Spleen (tissue), 11 donors: Measurements from ENCODE around the gene BCAR1. TPM values are rescaled to one million over a fixed set of nuclear protein-coding genes. Genes with fewer than 3 reads are reported as not detected.
A peak's percentile ranks its signal among the peaks of the same experiment; 100 is the strongest.

Experiments
- DNase-seq: peaks from one replicate; pipeline ENCODE4 v3.0.0-alpha.2; 2020
- H3K27ac ChIP-seq, 8 donors: fragments of 200-600 bp; sonication (generic) in 7 of 8; 1 replicate in 4 of 8; 2 replicates in 4 of 8; pipeline versions ENCODE4 v1.5.0 to v1.8.0; 2016 to 2021; ENCODE audit warnings: inconsistent platforms in 4 of 8, mild to moderate bottlenecking in 4 of 8, moderate library complexity in 1 of 8
- H3K27me3 ChIP-seq, 7 donors: fragments of 200-600 bp; sonication (generic) in 6 of 7; replicated peaks in 1 of 7; 1 replicate in 4 of 7; 2 replicates in 3 of 7; pipeline versions ENCODE4 v1.5.0 to v1.8.0; 2016 to 2021; ENCODE audit warnings: inconsistent platforms in 3 of 7, mild to moderate bottlenecking in 1 of 7
- H3K36me3 ChIP-seq, 6 donors: fragments of 200-600 bp; sonication (generic) in 5 of 6; 1 replicate in 4 of 6; 2 replicates in 2 of 6; pipeline versions ENCODE4 v1.5.0 to v1.8.0; 2016 to 2021; ENCODE audit warnings: inconsistent platforms in 2 of 6
- H3K4me1 ChIP-seq, 6 donors: fragments of 200-600 bp; sonication (generic) in 5 of 6; 1 replicate in 3 of 6; 2 replicates in 3 of 6; pipeline versions ENCODE4 v1.5.0 to v1.8.0; 2016 to 2021; ENCODE audit warnings: inconsistent platforms in 3 of 6
- H3K4me3 ChIP-seq, 8 donors: fragments of 200-600 bp; sonication (generic) in 7 of 8; 1 replicate in 4 of 8; 2 replicates in 4 of 8; pipeline versions ENCODE4 v1.5.0 to v1.8.0; 2016 to 2021; ENCODE audit warnings: inconsistent platforms in 4 of 8, mild to moderate bottlenecking in 4 of 8, moderate library complexity in 2 of 8
- H3K9me3 ChIP-seq, 8 donors: fragments of 200-600 bp; sonication (generic) in 7 of 8; 1 replicate in 4 of 8; 2 replicates in 4 of 8; pipeline versions ENCODE4 v1.5.0 to v1.8.0; 2016 to 2021; ENCODE audit warnings: inconsistent platforms in 4 of 8
- CTCF ChIP-seq, 11 experiments: fragments of 200-600 bp in 7 of 11; fragments of 450-650 bp in 4 of 11; sonication (generic) in 4 of 11; IDR thresholded peaks in 8 of 11; conservative IDR thresholded peaks in 3 of 11; 1 replicate in 7 of 11; 2 replicates in 4 of 11; pipeline versions ENCODE4 v1.4.0 to v1.8.0; 2016 to 2021; ENCODE audit warnings: antibody characterized with exemption in 11 of 11, inconsistent platforms in 4 of 11, mild to moderate bottlenecking in 1 of 11
- POLR2A ChIP-seq, 3 donors: fragments of 450-650 bp; IDR thresholded peaks; one replicate each; pipeline ENCODE4 v1.5.1; 2017; ENCODE audit warnings: antibody characterized with exemption in 3 of 3, mild to moderate bottlenecking in 1 of 3
- POLR2AphosphoS5 ChIP-seq, 3 donors: sonication (generic); formaldehyde crosslinking; IDR thresholded peaks; one replicate each; pipeline ENCODE4 v1.5.1; 2017; ENCODE audit warnings: antibody characterized with exemption in 3 of 3
- WGBS, 5 donors: extraction: QIAGEN DNeasy Blood & Tissue Kit in 3 of 5; methylation state at CpG; one replicate each; pipeline versions ENCODE4 v1.1.5 to v1.1.7; 2013 to 2018; 5-methylcytosine and 5-hydroxymethylcytosine counted together
- intact Hi-C: fragments of 100-400 bp; cut with DNase I; formaldehyde crosslinking; loops from one replicate; pipeline ENCODE4 v1.15.0; 2023; ENCODE audit warnings: low total_unique reads
- polyA plus RNA-seq, 3 donors: library from polyadenylated mRNA; stranded (reverse); fragments of 200-250 nt; gene quantifications; one replicate each; pipeline ENCODE4 v1.2.1, GENCODE V29; 2013
- total RNA-seq, 7 donors: library from RNA; depleted of rRNA in 3 of 7; stranded (reverse); fragments of >200 nt in 3 of 7; fragmentation: NEBNext Ultra II Directional in 4 of 7; extraction: Animal tissue kit (Norgen Biotek cat#: 25700) in 4 of 7; gene quantifications; one replicate each; pipeline versions ENCODE4 v1.1.0 to v1.2.1, GENCODE V29; 2016 to 2021
- donor health status: healthy with polysubstance abuse.
- donor health status: DM: no; HTN: no; CAD: no; lungs with moderate emphysema.
- donor health status: DM: no; HTN: no; CAD: no.
- donor health status: Bipolar disorder and iron deficiency.
- donor health status: healthy.
- donor health status: DM: no; HTN: no; CAD: no.
- donor health status: DM: yes; HTN: yes; CAD: no.

Gene BCAR1
- total and polyA plus RNA-seq, 10 donors, result 14.6 to 164 (median 71.9) TPM

- TF ChIP-seq POLR2A (IDR thresholded peaks at IDR 0.05) (no peak), POLR2AphosphoS5 (IDR thresholded peaks at IDR 0.05) (no peak), CTCF (IDR thresholded peaks at IDR 0.05 in 8 of 11, conservative IDR thresholded peaks at IDR 0.05 in 3 of 11) (no peak)
- peaks cover 0 to 10% (median 0%) of the 10 kb centered on the region in 7 donors for H3K27me3 ChIP-seq
- peaks cover 0 to 9% (median 0%) of the 10 kb centered on the region in 6 donors for H3K4me1 ChIP-seq
- no peaks in the 10 kb centered on the region for H3K36me3 ChIP-seq
- no peak overlapping the region for H3K4me3 ChIP-seq
- no peak for DNase-seq
- no peaks in the 10 kb centered on the region for H3K9me3 ChIP-seq
- WGBS, 5 donors, result 74 to 78% (median 76%) methylated on average over 12 to 13 of the region's 13 CpGs
- H3K27ac ChIP-seq, result no peak overlapping the region
- intact Hi-C loops, result no loop called here
These were observed 43.1 kb downstream of the BCAR1 start for GRCh38 chr16:75208242-75208825.

DNA sequence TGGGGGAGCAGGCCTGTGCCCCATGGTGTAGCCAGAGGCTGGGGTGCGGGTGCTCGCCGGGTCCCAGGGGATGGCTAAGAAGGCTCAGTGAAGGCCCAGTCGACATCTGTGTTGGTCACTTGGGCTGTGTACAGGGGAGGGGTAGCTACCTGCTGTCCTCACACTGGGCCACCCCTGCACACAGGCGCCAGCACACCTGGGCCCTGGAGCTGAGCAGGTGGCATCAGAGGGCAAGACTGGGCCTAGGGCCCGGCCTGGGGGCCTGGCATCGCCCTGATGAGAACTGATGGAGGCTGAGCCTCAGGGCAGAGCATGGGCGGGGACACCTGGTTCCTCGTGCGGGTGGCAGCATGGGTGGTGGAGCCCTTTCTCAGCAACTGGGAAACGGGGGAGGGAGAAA lies 43.6 kb downstream of the BCAR1 start:
- Histone ChIP-seq H3K27me3 (peaks cover 0 to 13% (median 0%) of the 10 kb centered on the region in 7 donors), H3K9me3 (no peaks in the 10 kb centered on the region), H3K27ac (no peak overlapping the region), H3K4me1 (peaks cover 0 to 9% (median 0%) of the 10 kb centered on the region in 6 donors), H3K36me3 (no peaks in the 10 kb centered on the region), H3K4me3 (no peak overlapping the region)
- TF ChIP-seq CTCF (IDR thresholded peaks at IDR 0.05 in 8 of 11, conservative IDR thresholded peaks at IDR 0.05 in 3 of 11) (no peak), POLR2A (IDR thresholded peaks at IDR 0.05) (no peak), POLR2AphosphoS5 (IDR thresholded peaks at IDR 0.05) (no peak)
- no peak for DNase-seq
- intact Hi-C loops, result loop anchor here (2.0 kb wide), 1 partner anchor 17 kb away; no protein-coding TSS in a partner anchor
- 75 to 87% (median 81%) methylated on average over 11 of the region's 11 CpGs for WGBS, 5 donors

DNA sequence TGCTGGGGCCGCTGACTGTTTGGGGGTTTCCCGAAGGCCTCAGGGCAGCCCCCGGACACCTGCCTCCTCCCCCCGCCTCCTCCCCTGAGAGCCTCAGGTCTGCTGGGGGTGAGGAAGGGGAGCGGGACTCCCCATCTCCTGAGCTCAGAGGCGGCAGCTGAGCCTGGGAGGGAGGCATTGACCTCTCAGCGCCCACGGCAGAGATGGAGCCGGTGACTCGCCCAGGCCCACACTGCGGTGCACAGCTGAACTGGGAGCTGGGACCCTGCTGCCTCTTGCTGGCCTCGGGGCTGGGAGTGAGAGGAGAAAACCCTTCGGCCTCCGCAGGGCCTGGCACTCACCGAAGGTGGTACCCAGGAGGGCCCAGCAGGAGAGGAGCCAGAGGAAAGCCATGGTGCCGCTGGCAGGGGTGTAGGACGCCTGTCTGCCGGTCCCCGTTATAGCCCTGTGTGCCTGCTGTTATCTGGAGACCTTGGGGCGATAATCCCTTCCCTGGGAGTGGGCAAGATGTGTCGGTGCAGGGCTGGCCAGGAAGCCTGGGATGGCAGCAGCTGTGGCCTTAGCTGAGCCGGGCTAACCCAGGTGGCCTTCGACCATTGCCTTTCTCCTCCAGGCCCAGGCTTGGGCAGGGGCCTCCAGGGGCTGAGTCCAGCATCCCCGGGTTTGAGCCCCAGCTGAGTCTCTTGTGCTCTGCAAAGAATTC lies 44.5 kb downstream of the BCAR1 start, which contains the start of gene CTRB2:
Gene CTRB2 (minus strand): TSS at position 413 of the 703 bp plus-strand sequence. CDS start 20 bp downstream, at position 393.
- no peaks in the 10 kb centered on the region for H3K36me3 ChIP-seq
- H3K27ac ChIP-seq, result peak within 1 kb of the TSS in 3 of 8 donors; percentile 15 to 28 (median 26)
- no peak within 1 kb of the TSS for H3K4me3 ChIP-seq
- DNase-seq, result no peak
- TF ChIP-seq POLR2A (IDR thresholded peaks at IDR 0.05) (no peak), POLR2AphosphoS5 (IDR thresholded peaks at IDR 0.05) (peak; percentile 30 to 69 (median 61)), CTCF (IDR thresholded peaks at IDR 0.05 in 8 of 11, conservative IDR thresholded peaks at IDR 0.05 in 3 of 11) (peak in 3 of 11 experiments; percentile 11 to 39 (median 16))
- intact Hi-C loops, result loop anchor here (2.0 kb wide), 1 partner anchor 18 kb away; no protein-coding TSS in a partner anchor
- peaks cover 0 to 10% (median 0%) of the 10 kb centered on the region in 6 donors for H3K4me1 ChIP-seq
- peaks cover 0 to 20% (median 0%) of the 10 kb centered on the region in 7 donors for H3K27me3 ChIP-seq
- no peaks in the 10 kb centered on the region for H3K9me3 ChIP-seq
- whole genome bisulfite sequencing, 5 donors, result 62 to 81% (median 72%) methylated on average over 19 to 24 of the region's 24 CpGs
